Retina (tissue), 1 donor: ENCODE results near the gene FAM90A1.
"Not testable (repeated sequence)": the region's sequence is repeated elsewhere in the genome, so short reads cannot be mapped to it uniquely, and the experiment has no call there.

Source experiments
- DNase-seq: peaks from one replicate; pipeline ENCODE4 v3.0.0-alpha.2; 2016

FAM90A1 gene

GRCh38 chr12:8233300-8233855 is 6.0 kb upstream of the FAM90A1 start:
- not testable (repeated sequence) for DNase-seq

- DNase-seq = peak; percentile 70
Measured at GRCh38 chr12:8231666-8232608, 4.5 kb upstream of the FAM90A1 start.

- not testable (repeated sequence) for DNase-seq
Measured at GRCh38 chr12:8231049-8231448, 3.6 kb upstream of the FAM90A1 start.

GRCh38 chr12:8229486-8229885 is 2.1 kb upstream of the FAM90A1 start:
- DNase-seq = not testable (repeated sequence)

- not testable (repeated sequence) for DNase-seq
Measured at GRCh38 chr12:8228607-8229006, 1.2 kb upstream of the FAM90A1 start.

- not testable (repeated sequence) for DNase-seq
Measured at GRCh38 chr12:8227732-8228077, 287 bp upstream of the FAM90A1 start.

- no peak for DNase-seq
Measured at GRCh38 chr12:8226355-8226754, 1.1 kb downstream of the FAM90A1 start.

- not testable (repeated sequence) for DNase-seq
Measured at GRCh38 chr12:8224782-8225181, 2.6 kb downstream of the FAM90A1 start.

- not testable (repeated sequence) for DNase-seq
Measured at GRCh38 chr12:8223646-8224045, 3.8 kb downstream of the FAM90A1 start.

GRCh38 chr12:8222303-8222702 is 5.1 kb downstream of the FAM90A1 start:
- DNase-seq = not testable (repeated sequence)

- DNase-seq = not testable (repeated sequence)
Measured at GRCh38 chr12:8221844-8222243, 5.6 kb downstream of the FAM90A1 start.

- DNase-seq = not testable (repeated sequence)
Measured at GRCh38 chr12:8221375-8221774, 6.0 kb downstream of the FAM90A1 start.

- peak; percentile 9 for DNase-seq
Measured at GRCh38 chr12:8218711-8219382, 8.6 kb downstream of the FAM90A1 start.

GRCh38 chr12:8197685-8198308 is 29.6 kb downstream of the FAM90A1 start:
- not testable (repeated sequence) for DNase-seq

GRCh38 chr12:8188088-8188487 is 39.3 kb downstream of the FAM90A1 start:
- not testable (repeated sequence) for DNase-seq

- not testable (repeated sequence) for DNase-seq
Measured at GRCh38 chr12:8184206-8184605, 43.2 kb downstream of the FAM90A1 start.

- DNase-seq = not testable (repeated sequence)
Measured at GRCh38 chr12:8183346-8183745, 44.1 kb downstream of the FAM90A1 start.

GRCh38 chr12:8182923-8183322 is 44.5 kb downstream of the FAM90A1 start:
- not testable (repeated sequence) for DNase-seq

- not testable (repeated sequence) for DNase-seq
Measured at GRCh38 chr12:8181271-8181670, 46.1 kb downstream of the FAM90A1 start.

- DNase-seq = peak; percentile 89
Measured at GRCh38 chr12:8179989-8180585, 47.3 kb downstream of the FAM90A1 start.

- DNase-seq = not testable (repeated sequence)
Measured at GRCh38 chr12:8172911-8173310, 54.5 kb downstream of the FAM90A1 start.
